Measurements from ENCODE around the gene BBX. TPM values are rescaled to one million over a fixed set of nuclear protein-coding genes. Genes with fewer than 3 reads are reported as not detected.

BBX gene
- total RNA-seq, 2 donors from 2014 or later: 57.4 to 74.5 TPM

DNA sequence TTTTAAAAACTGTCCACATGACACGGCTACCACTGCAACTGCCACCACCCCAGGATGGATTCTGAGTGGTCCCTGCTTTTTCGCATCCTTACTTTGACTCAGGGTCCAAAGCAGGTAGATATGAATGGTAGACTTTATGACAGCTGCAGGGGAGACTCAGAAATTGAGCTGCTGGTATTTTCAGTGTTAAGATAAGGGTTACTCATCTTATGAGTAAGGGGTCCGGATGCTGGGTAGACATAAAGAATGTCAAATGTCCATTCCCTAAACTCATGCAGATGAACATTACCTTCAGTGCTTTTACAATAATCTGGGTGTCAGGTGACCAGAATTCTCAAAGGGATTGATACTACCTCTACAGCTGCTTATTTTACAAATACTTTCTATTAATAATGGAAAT, 25.9 kb upstream of the BBX start:
- DNase-seq (ENCODE audit: low spot score) (no peak), ATAC-seq (ENCODE audit: insufficient number of reproducible peaks, low FRiP score, low read depth) (no peak)
- Histone ChIP-seq H3K27me3 (replicated peaks; ENCODE audit: insufficient read depth) (no peaks in the 10 kb centered on the region), H3K4me3 (no peak overlapping the region), H3K9me3 (no peaks in the 10 kb centered on the region), H3K27ac (no peak overlapping the region), H3K36me3 (no peaks in the 10 kb centered on the region), H3K4me1 (ENCODE audit: control insufficient read depth in 1 of 2, low read depth in 2 of 2) (peaks cover 0 to 5% of the 10 kb centered on the region in 2 donors)
- TF ChIP-seq, protein P1, sequence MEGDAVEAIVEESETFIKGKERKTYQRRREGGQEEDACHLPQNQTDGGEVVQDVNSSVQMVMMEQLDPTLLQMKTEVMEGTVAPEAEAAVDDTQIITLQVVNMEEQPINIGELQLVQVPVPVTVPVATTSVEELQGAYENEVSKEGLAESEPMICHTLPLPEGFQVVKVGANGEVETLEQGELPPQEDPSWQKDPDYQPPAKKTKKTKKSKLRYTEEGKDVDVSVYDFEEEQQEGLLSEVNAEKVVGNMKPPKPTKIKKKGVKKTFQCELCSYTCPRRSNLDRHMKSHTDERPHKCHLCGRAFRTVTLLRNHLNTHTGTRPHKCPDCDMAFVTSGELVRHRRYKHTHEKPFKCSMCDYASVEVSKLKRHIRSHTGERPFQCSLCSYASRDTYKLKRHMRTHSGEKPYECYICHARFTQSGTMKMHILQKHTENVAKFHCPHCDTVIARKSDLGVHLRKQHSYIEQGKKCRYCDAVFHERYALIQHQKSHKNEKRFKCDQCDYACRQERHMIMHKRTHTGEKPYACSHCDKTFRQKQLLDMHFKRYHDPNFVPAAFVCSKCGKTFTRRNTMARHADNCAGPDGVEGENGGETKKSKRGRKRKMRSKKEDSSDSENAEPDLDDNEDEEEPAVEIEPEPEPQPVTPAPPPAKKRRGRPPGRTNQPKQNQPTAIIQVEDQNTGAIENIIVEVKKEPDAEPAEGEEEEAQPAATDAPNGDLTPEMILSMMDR (IDR thresholded peaks at IDR 0.05): no peak

GRCh38 chr3:107498646-107499045, 24.1 kb upstream of the BBX start:
- DNase-seq (ENCODE audit: low spot score) (no peak), ATAC-seq (ENCODE audit: insufficient number of reproducible peaks, low FRiP score, low read depth) (no peak)
- H3K27ac ChIP-seq: no peak overlapping the region
- H3K4me3 ChIP-seq: no peak overlapping the region
- no peaks in the 10 kb centered on the region for H3K36me3 ChIP-seq
- H3K9me3 ChIP-seq: no peaks in the 10 kb centered on the region
- peaks cover 0 to 5% of the 10 kb centered on the region in 2 donors for H3K4me1 ChIP-seq (ENCODE audit: control insufficient read depth in 1 of 2, low read depth in 2 of 2)
- H3K27me3 ChIP-seq (replicated peaks; ENCODE audit: insufficient read depth): no peaks in the 10 kb centered on the region
- TF ChIP-seq, protein P1 (IDR thresholded peaks at IDR 0.05): no peak

DNA sequence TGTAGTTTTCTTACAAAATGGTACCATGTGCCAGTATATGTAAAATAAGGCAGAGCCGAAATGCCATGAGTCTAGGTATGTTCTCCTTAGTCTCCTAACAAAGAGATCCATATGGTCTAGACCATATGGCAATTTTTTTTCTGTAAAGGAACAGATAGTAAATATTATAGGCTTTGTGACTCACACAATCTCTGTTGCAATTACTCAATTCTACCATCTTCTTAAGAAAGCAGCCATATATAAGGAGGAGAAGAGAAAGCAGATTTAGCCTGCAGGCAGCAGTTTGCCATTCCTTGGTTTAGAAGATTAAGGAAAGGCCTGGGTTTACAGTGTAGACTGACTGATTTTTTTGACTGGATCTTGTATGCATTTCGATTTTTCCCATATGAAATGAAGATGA, 16.3 kb upstream of the BBX start:
- no peak overlapping the region for H3K27ac ChIP-seq
- ATAC-seq (ENCODE audit: insufficient number of reproducible peaks, low FRiP score, low read depth) (no peak), DNase-seq (ENCODE audit: low spot score) (no peak)
- H3K9me3 ChIP-seq: no peaks in the 10 kb centered on the region
- no peak overlapping the region for H3K4me3 ChIP-seq
- TF ChIP-seq, protein P1 (IDR thresholded peaks at IDR 0.05): no peak
- H3K27me3 ChIP-seq (replicated peaks; ENCODE audit: insufficient read depth): no peaks in the 10 kb centered on the region
- no peaks in the 10 kb centered on the region for H3K4me1 ChIP-seq (ENCODE audit: control insufficient read depth in 1 of 2, low read depth in 2 of 2)
- H3K36me3 ChIP-seq: no peaks in the 10 kb centered on the region

GRCh38 chr3:107508331-107508730, 14.4 kb upstream of the BBX start:
- TF ChIP-seq, protein P1 (IDR thresholded peaks at IDR 0.05): no peak
- H3K27ac ChIP-seq: no peak overlapping the region
- ATAC-seq (ENCODE audit: insufficient number of reproducible peaks, low FRiP score, low read depth): no peak
- H3K36me3 ChIP-seq: no peaks in the 10 kb centered on the region
- no peaks in the 10 kb centered on the region for H3K9me3 ChIP-seq
- H3K4me1 ChIP-seq (ENCODE audit: control insufficient read depth in 1 of 2, low read depth in 2 of 2): no peaks in the 10 kb centered on the region
- no peak for DNase-seq (ENCODE audit: low spot score)
- no peaks in the 10 kb centered on the region for H3K27me3 ChIP-seq (replicated peaks; ENCODE audit: insufficient read depth)
- no peak overlapping the region for H3K4me3 ChIP-seq

DNA sequence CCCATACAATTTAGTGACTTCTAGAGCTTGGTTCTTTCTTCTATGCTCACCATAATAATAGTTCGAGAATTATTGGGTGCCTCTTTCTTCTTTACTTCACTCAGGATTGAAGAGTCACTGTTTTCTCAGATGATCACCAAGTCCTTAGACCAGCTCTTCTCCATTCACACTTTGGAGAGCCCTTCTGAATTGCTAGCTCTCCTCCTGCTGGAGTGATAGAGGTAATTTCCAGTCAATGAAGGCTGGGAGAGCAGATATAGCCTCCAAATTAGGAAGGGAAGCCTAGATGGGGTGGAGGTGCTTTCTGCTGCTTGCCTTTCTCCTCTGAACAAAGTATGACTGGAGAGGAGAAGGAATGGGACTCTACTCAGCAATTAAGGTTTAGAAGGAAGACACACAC, 10.7 kb upstream of the BBX start:
- Histone ChIP-seq H3K4me1 (ENCODE audit: control insufficient read depth in 1 of 2, low read depth in 2 of 2) (no peaks in the 10 kb centered on the region), H3K4me3 (no peak overlapping the region), H3K9me3 (no peaks in the 10 kb centered on the region), H3K27ac (no peak overlapping the region), H3K27me3 (replicated peaks; ENCODE audit: insufficient read depth) (no peaks in the 10 kb centered on the region), H3K36me3 (no peaks in the 10 kb centered on the region)
- DNase-seq (ENCODE audit: low spot score) (no peak), ATAC-seq (ENCODE audit: insufficient number of reproducible peaks, low FRiP score, low read depth) (no peak)
- TF ChIP-seq, protein P1 (IDR thresholded peaks at IDR 0.05): no peak

Measured in thoracic aorta (tissue), 2 donors.